AG04449 (cell line): ENCODE results near the gene COCH.

Experiments
- CTCF ChIA-PET: fragments of 350-600 bp; formaldehyde crosslinking; extraction: SDS; loops from one replicate; lab custom pipeline; 2021; ENCODE audit warnings: antibody characterized with exemption; lab: Yijun Ruan, JAX
- POLR2A ChIA-PET: fragments of 400-600, 350-600 bp; formaldehyde crosslinking; extraction: SDS; loops from one replicate; lab custom pipeline; 2020; ENCODE audit warnings: antibody characterized with exemption, inconsistent platforms; lab: Yijun Ruan, JAX
- DNase-seq: peaks from one replicate; pipeline ENCODE4 v3.0.0-alpha.2; 2010; ENCODE audit warnings: low read depth, low spot score
- H3K4me3 ChIP-seq: 2 replicates; pipeline ENCODE4 v1.5.1; 2011; ENCODE audit warnings: low read depth, mild to moderate bottlenecking, control low read depth, low read length
- CTCF ChIP-seq: IDR thresholded peaks from one replicate; pipeline ENCODE4 v1.5.1; 2011; ENCODE audit warnings: mild to moderate bottlenecking, moderate library complexity, low read length, control low read depth, inconsistent platforms; ENCODE audit not compliant: insufficient read depth; ENCODE audit errors: missing control alignments

Gene COCH

GRCh38 chr14:30873308-30874119 lies 845 bp upstream of the COCH start:
- peak overlapping the region; percentile 12 for H3K4me3 ChIP-seq
- POLR2A ChIA-PET = no interaction called here

GRCh38 chr14:30874999-30875787 lies 834 bp downstream of the COCH start:
- ChIA-PET POLR2A (no interaction called here), CTCF (interaction anchor here (1.4 kb wide), 1 partner anchor 32 kb away, joined by 3 read pairs; no protein-coding TSS in a partner anchor)
- peak overlapping the region; percentile 46; the same call in 1 of the 2 replicates for H3K4me3 ChIP-seq
- TF ChIP-seq CTCF = no peak
- no peak for DNase-seq

More at GRCh38 chr14:30873308-30874119, 845 bp upstream of the COCH start:
- CTCF ChIA-PET = no interaction called here
- TF ChIP-seq CTCF = no peak
- no peak for DNase-seq

- no peak for DNase-seq
- no peak for TF ChIP-seq CTCF
- ChIA-PET POLR2A (no interaction called here), CTCF (interaction anchor here (1.4 kb wide), 1 partner anchor 31 kb away, joined by 3 read pairs; no protein-coding TSS in a partner anchor)
- no peak overlapping the region for H3K4me3 ChIP-seq
Measured at GRCh38 chr14:30875788-30876053, 1.4 kb downstream of the COCH start.

- ChIA-PET CTCF (no interaction called here), POLR2A (no interaction called here)
- TF ChIP-seq CTCF = no peak
- DNase-seq = no peak
- H3K4me3 ChIP-seq = no peak overlapping the region
Measured at GRCh38 chr14:30876692-30877091, 2.3 kb downstream of the COCH start.

- CTCF ChIA-PET = no interaction called here
- POLR2A ChIA-PET = no interaction called here
- H3K4me3 ChIP-seq = no peak overlapping the region
- no peak for TF ChIP-seq CTCF
- DNase-seq = no peak
Measured at GRCh38 chr14:30882431-30882830, 8.1 kb downstream of the COCH start.

- H3K4me3 ChIP-seq = no peak overlapping the region
- CTCF ChIA-PET = no interaction called here
- no peak for DNase-seq
- POLR2A ChIA-PET = no interaction called here
- no peak for TF ChIP-seq CTCF
Measured at GRCh38 chr14:30883508-30884294, 9.3 kb downstream of the COCH start.
